ENCODE measurements around the gene DGKG.

DGKG gene

GRCh38 chr3:186365202-186365974 is 3.4 kb upstream of the DGKG start:
- H3K4me3 ChIP-seq: peak overlapping the region in 1 of 2 donors; percentile 15

GRCh38 chr3:186362988-186363387 is 954 bp upstream of the DGKG start:
- peak overlapping the region; percentile 76 to 86 for H3K27ac ChIP-seq
- no peak for TF ChIP-seq CTCF (IDR thresholded peaks at IDR 0.05)
- peak in 1 of 2 donors; percentile 42 for DNase-seq
- H3K4me1 ChIP-seq: peaks cover 0 to 57% (median 35%) of the 10 kb centered on the region in 4 donors
- peak overlapping the region in 1 of 2 donors; percentile 66 for H3K4me3 ChIP-seq
- intact Hi-C loops (cut with DNase I; ENCODE audit: low total_unique reads): loop anchor here (5.0 to 10.0 kb wide), 2 partner anchors 86 to 612 kb away; no protein-coding TSS in a partner anchor
- H3K36me3 ChIP-seq: no peaks in the 10 kb centered on the region
- no peaks in the 10 kb centered on the region for H3K9me3 ChIP-seq
- H3K27me3 ChIP-seq: no peaks in the 10 kb centered on the region

More at GRCh38 chr3:186365202-186365974, 3.4 kb upstream of the DGKG start:
- Histone ChIP-seq H3K27me3 (no peaks in the 10 kb centered on the region), H3K36me3 (no peaks in the 10 kb centered on the region), H3K9me3 (no peaks in the 10 kb centered on the region), H3K27ac (peak overlapping the region; percentile 76 to 86), H3K4me1 (peaks cover 0 to 45% (median 29%) of the 10 kb centered on the region in 4 donors)
- peak; percentile 57 to 85 for DNase-seq
- intact Hi-C loops (cut with DNase I; ENCODE audit: low total_unique reads): loop anchor here (5.0 to 10.0 kb wide), 2 partner anchors 42 to 609 kb away; no protein-coding TSS in a partner anchor
- no peak for TF ChIP-seq CTCF (IDR thresholded peaks at IDR 0.05)

- DNase-seq: no peak
- Histone ChIP-seq H3K4me3 (peak overlapping the region; percentile 66 to 91), H3K9me3 (no peaks in the 10 kb centered on the region), H3K4me1 (peaks cover 0 to 57% (median 35%) of the 10 kb centered on the region in 4 donors), H3K36me3 (no peaks in the 10 kb centered on the region), H3K27ac (peak overlapping the region; percentile 76 to 86), H3K27me3 (no peaks in the 10 kb centered on the region)
- TF ChIP-seq CTCF (IDR thresholded peaks at IDR 0.05): no peak
- intact Hi-C loops (cut with DNase I; ENCODE audit: low total_unique reads): loop anchor here (5.0 to 10.0 kb wide), 2 partner anchors 85 to 612 kb away; no protein-coding TSS in a partner anchor
These were observed 456 bp upstream of the DGKG start for GRCh38 chr3:186362537-186362842.

- no peak for TF ChIP-seq CTCF (IDR thresholded peaks at IDR 0.05)
- intact Hi-C loops (cut with DNase I; ENCODE audit: low total_unique reads): loop anchor here (5.0 to 10.0 kb wide), 2 partner anchors 84 to 613 kb away; no protein-coding TSS in a partner anchor
- H3K27me3 ChIP-seq: no peaks in the 10 kb centered on the region
- H3K36me3 ChIP-seq: no peaks in the 10 kb centered on the region
- no peak for DNase-seq
- peaks cover 0 to 55% (median 35%) of the 10 kb centered on the region in 4 donors for H3K4me1 ChIP-seq
- H3K9me3 ChIP-seq: no peaks in the 10 kb centered on the region
- peak overlapping the region; percentile 66 to 91 for H3K4me3 ChIP-seq
- H3K27ac ChIP-seq: peak overlapping the region; percentile 76 to 86
These were observed 730 bp downstream of the DGKG start for GRCh38 chr3:186361246-186361761.

GRCh38 chr3:186360779-186361178 is 1.3 kb downstream of the DGKG start:
- H3K36me3 ChIP-seq: no peaks in the 10 kb centered on the region
- peaks cover 0 to 50% (median 33%) of the 10 kb centered on the region in 4 donors for H3K4me1 ChIP-seq
- H3K27me3 ChIP-seq: no peaks in the 10 kb centered on the region
- intact Hi-C loops (cut with DNase I; ENCODE audit: low total_unique reads): loop anchor here (5.0 to 10.0 kb wide), 2 partner anchors 83 to 614 kb away; no protein-coding TSS in a partner anchor
- H3K9me3 ChIP-seq: no peaks in the 10 kb centered on the region
- TF ChIP-seq CTCF (IDR thresholded peaks at IDR 0.05): peak in 1 of 2 experiments; percentile 17
- peak overlapping the region; percentile 76 to 86 for H3K27ac ChIP-seq
- H3K4me3 ChIP-seq: peak overlapping the region; percentile 66 to 91
- DNase-seq: peak in 1 of 2 donors; percentile 71

Measured in tibial artery (tissue), 4 donors.